Raji (cell line): ENCODE data around the gene VPS9D1.

Source experiments
- POLR2A ChIP-seq: IDR thresholded peaks from 2 replicates; pipeline ENCODE4 v1.6.1; 2011; ENCODE audit warnings: low read depth, low read length, control low read depth; ENCODE audit not compliant: insufficient read depth

The VPS9D1 gene

GRCh38 chr16:89720813-89721545 lies at the start of gene VPS9D1, which contains the start of gene ZNF276:
VPS9D1 (minus strand) TSS chr16:89720898; CDS start chr16:89720861, 37 bp downstream.
ZNF276 (plus strand) TSS chr16:89721537; CDS start chr16:89721641, 104 bp downstream.
- TF ChIP-seq POLR2A: peak; percentile 61

GRCh38 chr16:89770367-89770766 lies 49.7 kb upstream of the VPS9D1 start:
- no peak for TF ChIP-seq POLR2A

- no peak for TF ChIP-seq POLR2A
Measured at GRCh38 chr16:89765292-89765830, 44.7 kb upstream of the VPS9D1 start.

- TF ChIP-seq POLR2A: no peak
Measured at GRCh38 chr16:89764711-89765201, 44.1 kb upstream of the VPS9D1 start.

DNA sequence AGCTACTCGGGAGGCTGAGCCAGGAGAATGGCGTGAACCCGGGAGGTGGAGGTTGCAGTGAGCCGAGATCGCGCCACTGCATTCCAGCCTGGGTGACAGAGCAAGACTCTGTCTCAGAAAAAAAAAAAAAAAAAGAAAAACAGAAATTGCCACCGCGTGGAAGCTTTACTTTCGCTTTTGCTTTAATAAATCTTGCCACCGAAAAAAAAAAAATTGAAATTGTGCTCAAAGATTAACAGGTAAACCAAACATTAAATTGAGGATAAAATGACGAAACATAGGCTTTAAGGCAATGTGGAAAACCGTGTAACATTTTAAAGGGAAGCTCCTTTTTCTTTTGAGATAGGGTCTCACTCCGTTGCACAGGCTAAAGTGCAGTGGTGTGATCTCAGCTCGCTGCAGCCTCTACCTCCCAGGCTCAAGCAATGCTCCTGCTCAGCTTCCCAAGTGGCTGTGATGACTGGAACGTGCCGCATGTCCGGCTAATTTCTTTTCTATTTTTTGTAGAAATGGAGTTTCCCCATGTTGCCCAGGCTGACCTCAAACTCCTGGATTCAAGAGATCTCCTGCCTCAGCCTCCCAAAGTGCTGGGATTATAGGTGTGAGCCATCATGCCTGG lies 40.7 kb upstream of the VPS9D1 start:
- TF ChIP-seq POLR2A: no peak

GRCh38 chr16:89759746-89760340 lies 39.1 kb upstream of the VPS9D1 start:
- no peak for TF ChIP-seq POLR2A

GRCh38 chr16:89749637-89750036 lies 28.9 kb upstream of the VPS9D1 start:
- no peak for TF ChIP-seq POLR2A

DNA sequence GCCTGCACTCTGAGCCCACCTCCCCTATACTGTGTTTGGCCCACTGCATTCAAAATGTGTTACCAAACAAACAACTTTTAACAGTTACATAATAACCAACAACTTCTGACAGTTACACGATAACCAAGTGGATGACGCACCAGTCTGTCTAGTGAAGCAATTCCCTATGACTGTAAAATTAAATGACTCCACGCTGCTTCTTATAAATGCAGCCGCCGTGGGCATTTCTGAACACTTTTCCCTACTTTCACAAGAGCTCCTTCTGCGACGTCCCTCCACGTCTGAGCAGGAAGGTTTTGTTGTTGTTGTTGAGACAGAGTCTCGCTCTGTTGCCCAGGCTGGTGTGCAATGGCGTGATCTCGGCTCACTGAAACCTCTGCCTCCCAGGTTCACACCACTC lies 28.2 kb upstream of the VPS9D1 start:
- no peak for TF ChIP-seq POLR2A

DNA sequence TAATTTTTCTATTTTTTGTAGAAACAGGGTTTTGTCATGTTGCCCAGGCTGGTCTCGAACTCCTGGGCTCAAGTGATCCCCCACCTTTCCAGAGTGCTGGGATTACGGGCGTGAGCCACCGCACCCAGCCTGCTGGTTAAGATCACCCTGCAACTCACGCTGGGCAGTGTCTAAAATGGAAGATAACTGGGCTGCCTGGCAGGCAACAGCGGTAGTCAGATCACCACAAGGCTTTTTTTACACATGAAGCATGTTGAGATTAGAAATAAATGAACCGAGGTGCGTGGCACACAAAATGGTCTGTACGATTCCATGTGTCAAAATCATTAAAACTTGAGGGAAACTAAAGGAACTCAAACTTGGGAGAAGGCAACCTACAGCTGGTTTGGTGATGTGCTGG lies 27.4 kb upstream of the VPS9D1 start:
- TF ChIP-seq POLR2A: no peak

GRCh38 chr16:89746043-89746442 lies 25.3 kb upstream of the VPS9D1 start:
- TF ChIP-seq POLR2A: no peak

DNA sequence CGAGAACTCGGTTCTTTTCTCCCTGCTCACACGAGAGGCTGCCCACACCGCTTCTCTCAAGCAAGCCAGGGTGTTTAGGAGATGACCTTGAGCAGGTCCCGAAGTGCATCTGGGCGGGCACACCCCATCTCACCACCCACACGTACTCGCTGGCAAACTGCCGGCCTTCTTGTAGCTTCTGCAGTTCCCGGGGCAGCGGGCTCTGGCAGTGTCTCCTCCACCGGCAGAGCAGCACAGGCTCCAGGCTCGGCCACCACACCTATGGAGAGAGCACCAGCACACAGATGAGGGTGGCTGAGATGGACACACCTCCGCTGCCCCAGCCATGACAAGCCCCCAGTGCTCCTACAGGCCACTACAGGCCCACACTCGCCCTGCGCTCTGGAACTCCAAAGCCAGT lies 24.1 kb upstream of the VPS9D1 start:
- TF ChIP-seq POLR2A: no peak

GRCh38 chr16:89742948-89743347 lies 22.2 kb upstream of the VPS9D1 start:
- no peak for TF ChIP-seq POLR2A

- TF ChIP-seq POLR2A: no peak
Measured at GRCh38 chr16:89741342-89742014, 20.8 kb upstream of the VPS9D1 start.

DNA sequence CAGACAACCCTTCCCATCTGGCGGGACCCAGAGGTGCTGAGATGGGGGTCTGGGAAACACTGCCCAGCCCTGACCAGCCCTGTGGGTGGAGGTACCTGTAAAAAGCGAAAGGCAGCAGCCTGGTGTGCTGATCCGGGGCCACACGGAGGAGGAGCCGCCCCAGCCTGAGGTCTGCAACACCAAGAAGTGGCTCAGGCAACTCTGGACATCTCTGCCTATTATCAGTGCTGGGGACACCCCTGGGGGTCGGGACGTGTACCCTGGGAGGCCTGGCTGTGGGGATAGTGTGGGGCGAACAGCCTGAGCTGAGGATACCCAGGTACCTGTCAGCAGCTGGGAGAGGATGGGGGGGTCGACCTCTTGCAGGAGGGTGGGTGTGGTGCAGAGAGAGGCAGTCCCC lies 18.7 kb upstream of the VPS9D1 start:
- no peak for TF ChIP-seq POLR2A
